ENCODE data around the gene SFTA2.
"Not testable (repeated sequence)": the region's sequence is repeated elsewhere in the genome, so short reads cannot be mapped to it uniquely, and the experiment has no call there.

Gene SFTA2

DNA sequence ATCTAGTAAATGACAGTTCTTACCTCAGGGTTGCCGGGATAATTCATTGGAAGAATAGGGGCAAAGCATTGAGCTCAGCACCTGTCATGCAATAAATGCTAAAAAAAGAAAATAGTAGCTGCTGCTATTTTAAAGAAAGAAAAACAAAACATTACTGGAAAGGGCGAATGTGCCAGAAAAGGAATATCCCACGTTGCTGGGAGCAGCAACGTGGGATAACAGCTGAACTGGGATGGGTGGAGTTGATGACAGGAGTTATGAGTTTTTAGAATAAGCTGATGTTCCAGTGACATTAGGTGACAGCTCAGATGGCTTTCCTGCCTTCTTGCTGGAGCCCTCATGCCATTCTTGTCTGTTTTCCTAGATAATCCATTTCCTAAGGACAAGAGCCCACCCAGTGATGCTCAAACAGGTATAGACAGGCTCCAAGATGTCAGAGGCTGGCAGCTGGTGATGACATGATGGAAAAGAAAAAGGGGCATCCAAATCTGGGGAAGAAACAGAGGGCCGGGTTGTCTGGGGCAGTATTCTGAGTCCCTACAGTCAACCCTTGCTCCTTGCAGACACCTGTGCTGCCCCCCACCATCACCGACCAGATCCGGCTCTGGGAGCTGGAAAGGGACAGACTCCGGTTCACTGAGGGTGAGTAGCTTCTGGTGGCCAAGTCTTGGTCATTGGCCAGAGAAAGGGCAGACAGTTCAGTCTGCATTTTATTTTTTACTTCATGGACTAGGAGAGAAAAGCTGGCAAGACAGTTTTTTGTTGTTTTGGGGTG, 19.0 kb downstream of the SFTA2 start:
- no peak for DNase-seq (ENCODE audit: low spot score)

DNA sequence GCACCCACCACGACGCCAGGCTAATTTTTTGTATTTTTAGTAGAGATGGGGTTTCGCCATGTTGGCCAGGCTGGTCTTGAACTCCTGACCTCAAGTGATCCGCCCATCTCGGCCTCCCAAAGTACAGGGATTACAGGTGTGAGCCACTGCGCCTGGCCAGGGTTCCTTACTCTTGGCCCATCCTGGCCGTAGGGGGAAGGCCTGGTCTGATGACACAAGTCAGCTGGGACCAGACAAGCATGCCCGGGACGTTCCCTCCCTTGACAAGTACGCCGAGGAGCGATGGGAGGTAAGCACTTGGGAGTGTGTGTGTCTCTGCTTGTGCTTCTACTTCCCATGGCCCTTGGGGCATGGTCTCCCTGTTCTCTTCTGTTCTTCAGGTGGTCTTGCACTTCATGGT, 21.5 kb downstream of the SFTA2 start:
- not testable (repeated sequence) for DNase-seq (ENCODE audit: low spot score)

DNA sequence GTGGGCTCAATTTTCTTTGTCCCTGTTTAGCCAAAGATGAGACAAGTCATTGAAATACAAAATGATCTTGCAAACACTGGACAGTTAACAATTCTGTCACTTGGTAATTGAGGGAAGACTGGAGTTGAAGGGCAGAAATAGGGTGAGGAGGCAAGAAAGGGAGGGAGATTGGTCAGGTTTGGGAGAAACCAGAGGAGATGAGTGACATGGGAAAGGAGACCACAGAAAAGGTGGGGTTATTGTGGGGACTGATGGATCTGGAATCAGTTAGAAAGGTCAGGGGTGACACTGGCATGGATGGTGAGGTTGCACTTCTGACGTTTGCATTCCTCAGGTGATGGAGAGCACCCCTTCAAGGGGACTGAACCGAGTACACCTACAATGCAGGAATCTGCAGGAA, 23.3 kb downstream of the SFTA2 start:
- DNase-seq (ENCODE audit: low spot score): no peak

DNA sequence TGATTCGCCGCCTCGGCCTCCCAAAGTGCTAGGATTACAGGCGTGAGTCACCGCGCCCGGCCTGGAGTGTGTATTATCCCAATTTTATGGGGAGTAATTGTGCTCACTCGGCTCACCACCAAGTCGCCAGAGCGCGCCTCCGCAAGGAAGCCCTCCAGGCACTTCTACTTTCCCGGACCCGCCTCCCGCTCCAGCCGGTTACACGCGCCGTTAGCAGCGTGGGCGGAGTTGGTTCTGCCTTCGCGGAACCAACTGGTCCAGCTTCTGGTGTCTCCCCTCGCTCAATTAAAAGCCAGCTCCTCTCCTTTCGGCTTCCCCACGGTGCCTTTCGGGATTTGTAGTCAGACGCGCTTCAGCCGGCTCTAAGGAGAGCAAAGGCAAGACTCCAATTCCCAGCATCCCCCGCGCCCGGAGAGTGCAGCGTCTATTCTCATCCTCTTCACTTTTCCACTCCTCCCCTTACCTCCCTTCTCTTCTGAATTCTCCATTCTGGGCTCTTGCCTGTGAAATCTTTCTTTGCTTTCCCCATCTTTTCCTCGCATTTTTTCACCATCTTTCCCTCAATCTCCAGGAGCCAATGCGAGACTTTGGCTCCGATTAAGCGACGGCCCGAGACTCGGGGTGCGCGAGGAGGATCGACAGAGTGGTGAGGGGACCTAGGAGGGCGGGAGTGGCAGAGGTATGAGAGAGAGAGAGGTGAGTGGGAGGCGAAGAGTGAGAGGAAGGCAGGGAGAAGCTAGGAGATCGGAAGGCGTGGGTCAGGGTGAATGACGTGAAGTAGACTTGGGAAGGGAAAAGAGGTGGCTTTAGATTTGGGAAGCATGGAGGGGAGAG, 24.0 kb downstream of the SFTA2 start, which contains the start of gene GTF2H4:
Gene GTF2H4 (plus strand): TSS at position 450 of the 834 bp plus-strand sequence.
- peak; percentile 83 for DNase-seq (ENCODE audit: low spot score)

DNA sequence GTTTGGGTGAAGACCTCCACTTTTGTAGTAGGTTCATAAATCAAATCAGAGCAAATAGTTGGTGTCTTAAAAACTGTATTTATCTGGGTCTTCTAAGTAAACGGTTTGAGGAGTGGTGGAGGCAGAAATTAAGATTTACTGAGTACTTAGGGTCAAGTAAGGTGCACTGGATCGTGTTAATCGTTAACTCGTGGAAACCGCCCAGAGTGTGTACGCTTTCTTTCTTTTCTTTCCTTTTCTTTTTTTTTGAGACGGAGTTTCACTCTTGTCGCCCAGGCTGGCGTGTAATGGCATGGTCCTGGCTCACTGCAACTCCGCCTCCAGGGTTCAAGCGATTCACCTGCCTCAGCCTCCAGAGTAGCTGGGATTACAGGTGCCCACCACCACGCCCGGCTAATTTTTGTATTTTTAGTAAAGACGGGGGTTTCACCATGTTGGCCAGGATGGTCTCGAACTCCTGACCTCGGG, 24.6 kb downstream of the SFTA2 start:
- not testable (repeated sequence) for DNase-seq (ENCODE audit: low spot score)

DNA sequence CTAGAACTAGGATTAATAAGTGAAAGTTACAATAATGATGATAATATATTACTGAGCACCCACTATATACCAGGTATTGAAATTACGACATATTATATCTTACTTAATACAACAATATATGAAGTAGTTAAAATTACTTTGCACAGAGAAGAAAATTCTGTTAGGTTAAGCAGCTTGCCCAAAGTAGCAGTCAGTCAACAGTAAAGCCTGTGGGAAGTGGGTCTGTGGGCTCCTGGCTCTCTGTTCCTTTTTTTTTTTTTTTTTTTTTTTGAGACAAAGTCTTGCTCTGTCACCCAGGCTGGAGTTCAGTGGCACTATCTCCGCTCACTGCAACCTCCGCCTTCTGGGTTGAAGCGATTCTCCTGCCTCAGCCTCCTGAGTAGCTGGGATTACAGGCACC, 28.7 kb downstream of the SFTA2 start:
- no peak for DNase-seq (ENCODE audit: low spot score)

DNA sequence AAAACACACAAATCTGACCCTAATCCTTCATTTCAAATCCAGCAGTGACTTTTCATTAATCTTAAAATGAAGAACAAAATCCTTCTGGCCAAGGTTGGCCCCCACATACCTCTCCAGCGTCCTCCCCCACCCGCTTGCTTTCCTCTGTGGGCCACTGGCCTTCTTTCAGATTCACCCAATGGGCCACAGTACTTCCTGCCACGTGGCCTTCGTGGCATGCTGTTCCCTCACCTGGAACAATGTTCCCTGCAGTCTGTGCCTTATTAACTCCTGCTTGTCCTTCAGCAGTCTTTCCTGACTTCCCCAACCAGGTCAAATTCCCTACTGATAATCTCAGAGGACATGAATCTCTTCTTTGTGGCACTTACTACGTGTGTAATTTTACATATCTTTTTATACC, 29.3 kb downstream of the SFTA2 start:
- DNase-seq (ENCODE audit: low spot score): no peak

DNA sequence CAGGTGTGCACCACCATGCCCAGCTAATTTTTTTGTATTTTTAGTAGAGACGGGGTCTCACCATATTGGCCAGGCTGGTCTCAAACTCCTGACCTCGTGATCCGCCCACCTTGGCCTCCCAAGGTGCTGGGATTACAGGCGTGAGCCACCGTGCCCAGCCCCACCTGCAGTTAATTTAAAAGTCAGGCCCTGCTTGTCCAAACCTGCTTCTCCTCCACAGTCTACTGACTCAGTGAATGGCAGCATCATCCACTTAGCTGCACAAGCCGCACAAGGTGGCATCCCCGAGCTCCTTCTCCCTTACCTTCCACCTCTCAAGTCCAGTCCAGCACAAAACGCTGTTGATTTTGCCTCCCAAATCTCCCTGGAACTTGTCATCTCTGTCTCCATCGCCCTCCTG, 29.8 kb downstream of the SFTA2 start:
- DNase-seq (ENCODE audit: low spot score): not testable (repeated sequence)

DNA sequence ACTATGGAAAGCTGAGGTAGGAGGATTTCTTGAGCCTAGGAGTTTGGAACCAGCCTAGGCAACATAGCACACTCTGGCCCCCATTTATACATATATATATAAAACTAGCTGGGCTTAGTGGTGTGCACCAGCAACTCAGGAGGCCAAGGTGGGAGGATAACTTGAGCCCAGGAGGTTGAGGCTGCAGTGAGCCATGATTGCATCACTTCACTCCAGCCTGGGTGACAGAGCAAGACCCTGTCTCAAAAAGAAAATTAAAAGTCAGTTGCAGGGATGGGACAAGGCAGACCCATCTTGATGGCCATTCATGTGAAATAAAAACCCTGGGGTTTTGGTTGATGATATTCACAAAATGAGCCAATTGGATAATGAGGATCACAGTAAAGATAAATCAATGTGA, 30.5 kb downstream of the SFTA2 start:
- no peak for DNase-seq (ENCODE audit: low spot score)

DNA sequence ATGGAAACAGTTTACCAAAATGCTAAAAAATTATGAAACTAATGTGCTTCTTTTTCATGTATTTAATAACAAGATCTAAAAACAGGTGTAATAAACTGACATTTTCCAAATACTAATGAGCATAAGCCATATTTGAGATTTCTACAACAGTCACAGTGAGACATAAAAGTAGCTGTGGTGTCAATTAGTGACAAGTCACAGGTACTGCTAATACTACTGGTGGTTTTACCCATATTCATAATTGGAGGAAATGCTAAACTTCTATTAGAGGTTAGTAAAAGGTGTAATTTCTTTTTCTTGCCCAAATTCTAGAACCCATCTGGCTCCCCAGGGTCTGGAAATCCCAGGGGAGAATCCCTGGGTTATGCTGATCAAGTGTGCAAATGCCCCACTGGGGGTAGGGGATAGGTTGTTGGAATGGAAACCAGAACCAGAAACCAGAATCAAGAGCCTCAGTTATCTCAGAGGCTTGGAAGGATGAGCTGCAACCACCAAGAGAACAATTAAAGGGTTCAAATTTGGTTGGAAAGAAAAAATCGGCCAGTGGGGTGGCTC, 31.0 kb downstream of the SFTA2 start:
- DNase-seq (ENCODE audit: low spot score): no peak

DNA sequence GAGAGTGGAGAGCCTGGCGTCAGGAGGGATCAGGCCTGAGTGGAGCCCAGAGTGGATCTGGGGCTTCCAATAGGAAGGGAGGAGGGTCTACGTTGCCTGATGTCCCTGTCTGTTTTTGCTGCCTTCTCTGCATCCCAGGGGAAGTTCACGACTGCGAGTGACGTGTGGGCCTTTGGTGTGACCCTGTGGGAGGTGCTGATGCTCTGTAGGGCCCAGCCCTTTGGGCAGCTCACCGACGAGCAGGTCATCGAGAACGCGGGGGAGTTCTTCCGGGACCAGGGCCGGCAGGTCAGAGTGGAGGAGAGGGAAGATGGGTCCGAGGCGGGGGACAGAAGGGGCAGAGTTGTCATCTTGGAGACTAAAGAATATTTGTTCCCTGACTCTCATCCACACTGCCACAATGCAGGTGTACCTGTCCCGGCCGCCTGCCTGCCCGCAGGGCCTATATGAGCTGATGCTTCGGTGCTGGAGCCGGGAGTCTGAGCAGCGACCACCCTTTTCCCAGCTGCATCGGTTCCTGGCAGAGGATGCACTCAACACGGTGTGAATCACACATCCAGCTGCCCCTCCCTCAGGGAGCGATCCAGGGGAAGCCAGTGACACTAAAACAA, 33.1 kb downstream of the SFTA2 start:
- DNase-seq (ENCODE audit: low spot score): no peak

DNA sequence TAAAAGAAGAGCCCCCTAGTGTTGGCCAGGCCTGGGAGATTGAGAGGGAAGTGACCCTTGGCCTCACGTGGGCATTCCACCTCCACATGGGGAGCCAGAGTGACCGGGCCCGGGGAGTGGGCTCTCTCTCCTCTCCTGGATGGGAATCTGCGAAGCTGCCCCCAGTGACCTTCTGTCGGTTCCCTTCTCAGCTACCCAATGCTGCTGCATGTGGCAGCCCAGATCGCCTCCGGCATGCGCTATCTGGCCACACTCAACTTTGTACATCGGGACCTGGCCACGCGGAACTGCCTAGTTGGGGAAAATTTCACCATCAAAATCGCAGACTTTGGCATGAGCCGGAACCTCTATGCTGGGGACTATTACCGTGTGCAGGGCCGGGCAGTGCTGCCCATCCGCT, 34.1 kb downstream of the SFTA2 start:
- DNase-seq (ENCODE audit: low spot score): no peak

DNA sequence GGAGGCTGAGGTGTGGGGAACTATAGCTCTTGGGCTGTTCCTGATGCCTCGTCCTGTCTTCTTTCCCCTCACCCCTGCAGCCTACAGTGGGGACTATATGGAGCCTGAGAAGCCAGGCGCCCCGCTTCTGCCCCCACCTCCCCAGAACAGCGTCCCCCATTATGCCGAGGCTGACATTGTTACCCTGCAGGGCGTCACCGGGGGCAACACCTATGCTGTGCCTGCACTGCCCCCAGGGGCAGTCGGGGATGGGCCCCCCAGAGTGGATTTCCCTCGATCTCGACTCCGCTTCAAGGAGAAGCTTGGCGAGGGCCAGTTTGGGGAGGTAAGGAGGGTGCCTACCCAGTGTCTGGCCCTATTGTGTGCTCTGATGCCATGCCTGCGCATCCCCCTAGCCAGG, 35.4 kb downstream of the SFTA2 start:
- no peak for DNase-seq (ENCODE audit: low spot score)

DNA sequence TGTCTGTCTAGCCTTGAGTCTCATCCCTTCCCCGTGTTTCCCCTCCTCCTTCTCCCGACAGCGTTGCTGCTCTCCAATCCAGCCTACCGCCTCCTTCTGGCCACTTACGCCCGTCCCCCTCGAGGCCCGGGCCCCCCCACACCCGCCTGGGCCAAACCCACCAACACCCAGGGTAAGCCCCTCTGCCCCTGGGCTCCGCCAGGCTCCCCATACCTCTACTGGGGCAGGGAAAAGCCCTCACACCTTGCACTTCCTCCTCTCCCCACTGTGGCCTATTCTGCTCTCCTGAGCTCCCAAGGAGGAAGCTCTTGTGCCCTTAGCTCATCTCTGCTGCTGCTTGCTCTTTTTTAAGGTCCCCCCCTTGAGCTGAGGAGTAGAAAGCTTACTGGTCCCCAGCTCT, 36.6 kb downstream of the SFTA2 start:
- no peak for DNase-seq (ENCODE audit: low spot score)

DNA sequence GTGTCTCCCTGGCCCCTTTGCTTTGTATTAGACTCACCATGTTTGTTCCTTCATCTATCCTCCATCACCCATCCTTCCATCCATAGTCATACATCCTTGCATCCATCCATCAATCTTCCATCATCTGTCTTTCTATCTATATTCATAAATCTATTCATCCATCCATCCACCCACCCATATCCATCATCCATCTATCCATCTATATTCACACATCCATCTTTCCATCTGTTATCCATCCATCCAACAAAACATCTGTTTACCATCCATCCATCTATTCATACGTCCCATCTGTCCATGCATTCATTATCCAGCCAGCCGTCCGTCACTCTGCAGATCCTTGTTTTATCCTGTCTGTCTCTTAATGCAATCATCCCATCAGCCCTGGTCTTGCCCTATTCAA, 37.0 kb downstream of the SFTA2 start:
- no peak for DNase-seq (ENCODE audit: low spot score)

DNA sequence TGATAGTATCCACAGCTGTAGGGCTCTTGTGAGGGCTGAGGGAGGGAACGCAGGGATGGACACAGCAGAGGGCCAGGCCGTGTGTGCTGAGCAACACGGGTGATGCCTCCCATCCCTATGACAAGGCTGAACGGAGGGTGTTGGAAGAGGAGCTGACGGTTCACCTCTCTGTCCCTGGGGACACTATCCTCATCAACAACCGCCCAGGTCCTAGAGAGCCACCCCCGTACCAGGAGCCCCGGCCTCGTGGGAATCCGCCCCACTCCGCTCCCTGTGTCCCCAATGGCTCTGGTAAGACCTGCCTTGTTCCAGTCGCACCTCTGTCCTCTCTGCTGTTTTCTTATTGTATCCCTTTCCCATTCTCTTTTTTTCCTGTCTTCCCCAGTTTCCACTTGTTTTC, 37.6 kb downstream of the SFTA2 start:
- no peak for DNase-seq (ENCODE audit: low spot score)

DNA sequence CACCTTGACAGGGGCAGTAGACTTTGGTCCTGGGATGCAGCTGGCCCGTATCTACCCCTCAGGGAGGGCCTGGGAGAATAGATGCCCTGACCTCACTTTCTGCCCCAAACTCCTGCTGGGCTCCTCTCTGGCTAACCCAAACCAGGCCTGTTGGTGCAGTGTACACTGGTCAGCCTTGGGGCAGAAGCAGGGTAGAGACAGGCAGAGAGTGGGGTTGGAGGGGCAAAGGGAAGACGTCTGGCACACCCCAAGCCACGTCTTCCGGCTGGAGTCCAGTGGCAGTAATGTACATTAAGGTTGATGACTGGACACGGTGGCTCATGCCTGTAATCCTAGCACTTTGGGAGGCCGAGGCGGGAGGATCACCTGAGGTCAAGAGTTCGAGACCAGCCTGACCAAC, 38.3 kb downstream of the SFTA2 start:
- DNase-seq (ENCODE audit: low spot score): no peak

DNA sequence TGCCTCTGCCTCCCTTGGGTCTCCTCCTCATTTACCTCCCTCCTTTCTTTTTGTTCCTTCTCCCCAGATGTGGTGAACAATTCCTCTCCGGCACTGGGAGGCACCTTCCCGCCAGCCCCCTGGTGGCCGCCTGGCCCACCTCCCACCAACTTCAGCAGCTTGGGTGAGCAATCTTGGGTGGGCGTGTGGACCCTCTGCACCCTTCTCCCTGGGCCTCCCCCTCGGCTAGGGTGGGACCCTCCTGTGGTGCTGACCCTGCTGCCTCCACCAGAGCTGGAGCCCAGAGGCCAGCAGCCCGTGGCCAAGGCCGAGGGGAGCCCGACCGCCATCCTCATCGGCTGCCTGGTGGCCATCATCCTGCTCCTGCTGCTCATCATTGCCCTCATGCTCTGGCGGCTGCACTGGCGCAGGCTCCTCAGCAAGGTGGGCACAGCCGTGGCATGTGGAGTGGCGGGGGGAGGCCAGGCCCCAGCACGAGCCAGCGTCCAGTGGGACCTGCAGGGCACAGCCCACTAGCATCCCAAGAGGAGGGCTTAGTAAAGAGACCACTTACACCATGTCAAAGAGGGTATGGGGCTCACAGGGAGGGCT, 38.9 kb downstream of the SFTA2 start:
- no peak for DNase-seq (ENCODE audit: low spot score)

DNA sequence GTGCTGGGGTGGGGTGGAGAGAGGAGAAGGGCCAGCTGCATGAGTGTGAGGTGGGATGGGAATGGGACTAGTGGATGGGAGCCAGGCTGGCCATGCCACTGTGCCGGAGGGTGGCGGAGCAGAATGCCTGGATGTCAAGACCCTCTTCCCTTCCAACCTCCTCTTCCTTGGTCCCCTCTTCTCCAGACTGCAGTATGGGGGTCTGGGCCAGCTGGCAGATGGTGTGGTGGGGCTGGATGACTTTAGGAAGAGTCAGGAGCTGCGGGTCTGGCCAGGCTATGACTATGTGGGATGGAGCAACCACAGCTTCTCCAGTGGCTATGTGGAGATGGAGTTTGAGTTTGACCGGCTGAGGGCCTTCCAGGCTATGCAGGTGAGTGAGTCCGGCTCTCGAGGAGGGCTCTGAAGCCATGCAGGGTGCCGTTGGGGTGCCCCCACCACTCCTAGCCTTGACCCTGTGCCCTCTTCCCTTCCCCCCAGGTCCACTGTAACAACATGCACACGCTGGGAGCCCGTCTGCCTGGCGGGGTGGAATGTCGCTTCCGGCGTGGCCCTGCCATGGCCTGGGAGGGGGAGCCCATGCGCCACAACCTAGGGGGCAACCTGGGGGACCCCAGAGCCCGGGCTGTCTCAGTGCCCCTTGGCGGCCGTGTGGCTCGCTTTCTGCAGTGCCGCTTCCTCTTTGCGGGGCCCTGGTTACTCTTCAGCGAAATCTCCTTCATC, 40.0 kb downstream of the SFTA2 start:
- DNase-seq (ENCODE audit: low spot score): no peak

DNA sequence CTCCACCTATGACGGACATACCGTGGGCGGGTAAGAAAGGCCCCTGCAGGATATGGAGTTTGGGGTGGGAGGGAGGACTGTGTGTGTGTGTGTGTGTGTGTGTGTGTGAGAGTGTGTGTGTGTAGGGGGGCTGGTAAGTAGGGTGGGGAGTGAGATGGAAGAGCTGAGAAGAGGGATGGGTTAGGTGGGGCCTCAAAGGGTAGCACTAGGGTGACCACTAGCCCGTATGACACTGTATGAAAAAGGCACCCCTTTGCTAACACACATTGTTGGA, 40.6 kb downstream of the SFTA2 start:
- DNase-seq (ENCODE audit: low spot score): no peak

DNA sequence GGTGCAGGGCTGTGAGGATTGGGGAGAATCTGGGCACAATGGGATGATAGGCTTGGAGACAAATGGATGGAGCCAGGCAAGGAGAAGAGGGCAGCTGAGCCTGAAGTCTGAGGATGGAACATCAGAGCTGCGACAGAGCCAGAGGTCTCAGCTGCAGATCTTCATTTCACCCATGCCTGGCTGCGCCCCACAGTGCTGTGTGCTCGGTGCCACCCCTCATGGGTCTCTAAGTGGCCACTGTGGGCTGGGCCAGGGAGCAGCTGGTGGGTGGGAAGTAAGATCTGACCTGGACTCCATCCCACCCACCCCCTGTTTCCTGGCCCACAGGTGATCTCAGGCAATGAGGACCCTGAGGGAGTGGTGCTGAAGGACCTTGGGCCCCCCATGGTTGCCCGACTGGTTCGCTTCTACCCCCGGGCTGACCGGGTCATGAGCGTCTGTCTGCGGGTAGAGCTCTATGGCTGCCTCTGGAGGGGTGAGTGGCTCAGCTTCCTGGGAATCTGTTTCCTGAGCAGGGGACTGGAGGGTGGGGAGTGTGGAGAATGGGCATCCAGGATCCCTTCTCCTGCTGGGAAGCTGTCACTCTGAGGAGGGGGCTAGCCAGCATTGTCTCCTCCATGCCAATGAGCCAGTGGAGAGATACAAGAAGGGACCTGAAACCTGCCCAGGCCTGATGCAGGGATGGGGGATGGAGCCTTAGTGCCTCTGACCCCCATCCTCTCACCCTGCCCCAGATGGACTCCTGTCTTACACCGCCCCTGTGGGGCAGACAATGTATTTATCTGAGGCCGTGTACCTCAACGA, 41.1 kb downstream of the SFTA2 start:
- DNase-seq (ENCODE audit: low spot score): no peak

Measured in HuH-7 (cell line).